Nephron (organoid): ENCODE measurements around the gene CDH4.

ENCODE experiments used
- H3K27ac Mint-ChIP-seq, 3 experiments: 2 replicates each; pipeline ENCODE4 v1.8.0; 2020; ENCODE audit warnings: mixed read lengths in 3 of 3, mild to moderate bottlenecking in 2 of 3, moderate library complexity in 1 of 3
- H3K27me3 Mint-ChIP-seq: 2 replicates; pipeline ENCODE4 v1.8.0; 2021; ENCODE audit warnings: low read depth, mild to moderate bottlenecking, moderate library complexity, mixed read lengths
- H3K36me3 Mint-ChIP-seq: 2 replicates; pipeline ENCODE4 v1.8.0; 2020; ENCODE audit warnings: low read depth, mixed read lengths
- H3K4me1 Mint-ChIP-seq: 2 replicates; pipeline ENCODE4 v1.8.0; 2020; ENCODE audit warnings: mixed read lengths
- H3K4me3 Mint-ChIP-seq, 3 experiments: 2 replicates each; pipeline ENCODE4 v1.8.0; 2020; ENCODE audit warnings: mild to moderate bottlenecking in 3 of 3, mixed read lengths in 3 of 3, moderate library complexity in 2 of 3
- H3K9me3 Mint-ChIP-seq: 2 replicates; pipeline ENCODE4 v1.8.0; 2020; ENCODE audit warnings: mixed read lengths
- TF ChIP-seq, protein P1 (sequence below), 3 experiments: fragments of 200-600 bp; sonication (generic); IDR thresholded peaks; one replicate each; pipeline ENCODE4 v1.5.0; 2021; ENCODE audit warnings: antibody characterized with exemption in 3 of 3; ENCODE audit not compliant: unreplicated experiment in 3 of 3

Gene CDH4

DNA sequence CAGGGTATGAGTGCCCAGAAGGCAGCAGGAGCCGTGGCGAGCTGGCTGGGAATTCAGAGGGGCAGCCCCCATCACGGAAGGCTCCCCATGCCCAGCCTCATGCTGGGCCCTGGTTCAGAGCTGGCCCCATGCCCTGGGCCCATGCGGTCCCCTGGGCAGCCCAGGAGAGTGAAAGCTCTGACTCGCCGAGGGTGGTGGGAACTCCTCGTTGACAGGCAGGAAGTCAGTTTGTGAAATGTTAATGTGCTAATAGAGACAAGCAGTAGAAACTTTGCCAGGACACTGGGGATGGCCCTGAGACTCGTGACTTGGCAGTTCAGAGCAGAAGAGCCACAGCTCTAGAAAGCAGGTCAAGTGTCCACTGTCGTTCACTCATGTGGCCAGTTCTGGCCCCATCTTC, 460.6 kb downstream of the CDH4 start:
- Mint-ChIP-seq H3K27me3 (peaks cover 8% of the 10 kb centered on the region), H3K4me3 (no peak overlapping the region), H3K36me3 (no peaks in the 10 kb centered on the region), H3K4me1 (no peaks in the 10 kb centered on the region), H3K27ac (no peak overlapping the region), H3K9me3 (peaks cover 8% of the 10 kb centered on the region)
- TF ChIP-seq, protein P1, sequence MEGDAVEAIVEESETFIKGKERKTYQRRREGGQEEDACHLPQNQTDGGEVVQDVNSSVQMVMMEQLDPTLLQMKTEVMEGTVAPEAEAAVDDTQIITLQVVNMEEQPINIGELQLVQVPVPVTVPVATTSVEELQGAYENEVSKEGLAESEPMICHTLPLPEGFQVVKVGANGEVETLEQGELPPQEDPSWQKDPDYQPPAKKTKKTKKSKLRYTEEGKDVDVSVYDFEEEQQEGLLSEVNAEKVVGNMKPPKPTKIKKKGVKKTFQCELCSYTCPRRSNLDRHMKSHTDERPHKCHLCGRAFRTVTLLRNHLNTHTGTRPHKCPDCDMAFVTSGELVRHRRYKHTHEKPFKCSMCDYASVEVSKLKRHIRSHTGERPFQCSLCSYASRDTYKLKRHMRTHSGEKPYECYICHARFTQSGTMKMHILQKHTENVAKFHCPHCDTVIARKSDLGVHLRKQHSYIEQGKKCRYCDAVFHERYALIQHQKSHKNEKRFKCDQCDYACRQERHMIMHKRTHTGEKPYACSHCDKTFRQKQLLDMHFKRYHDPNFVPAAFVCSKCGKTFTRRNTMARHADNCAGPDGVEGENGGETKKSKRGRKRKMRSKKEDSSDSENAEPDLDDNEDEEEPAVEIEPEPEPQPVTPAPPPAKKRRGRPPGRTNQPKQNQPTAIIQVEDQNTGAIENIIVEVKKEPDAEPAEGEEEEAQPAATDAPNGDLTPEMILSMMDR (IDR thresholded peaks at IDR 0.05; ENCODE audit: unreplicated experiment in 3 of 3), result no peak

DNA sequence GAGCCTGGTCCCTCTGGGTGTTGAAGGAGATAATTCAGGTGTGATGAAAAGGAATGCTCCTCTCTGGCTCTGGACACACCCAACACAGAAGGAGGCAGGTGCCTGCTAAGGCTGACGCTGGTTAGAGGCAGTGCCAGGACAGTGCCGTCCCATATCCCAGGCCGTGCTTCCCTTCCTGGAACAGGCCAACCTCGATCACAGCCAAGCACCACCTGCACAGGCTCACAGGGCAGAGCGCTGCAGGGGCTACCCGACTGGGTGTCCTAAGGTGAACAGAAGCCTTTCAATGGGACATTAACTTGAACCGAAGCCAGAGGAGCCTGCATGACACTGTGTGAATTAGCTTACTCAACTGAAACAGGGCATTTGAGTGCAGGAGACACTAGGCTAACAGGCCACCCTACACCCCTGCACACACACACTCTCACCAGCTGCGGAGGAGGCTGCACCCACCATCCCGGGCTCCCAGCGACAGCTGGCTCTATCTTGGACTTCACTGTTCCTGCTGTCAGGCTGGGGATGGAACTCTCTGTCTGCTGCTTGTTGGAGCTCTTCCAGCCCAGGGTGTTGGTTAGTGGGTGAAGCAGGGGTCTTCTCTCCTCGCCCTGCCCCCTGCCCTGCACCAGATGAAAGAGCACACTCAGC, 466.4 kb downstream of the CDH4 start:
- Mint-ChIP-seq H3K27ac (no peak overlapping the region), H3K4me1 (peaks cover 8% of the 10 kb centered on the region), H3K9me3 (peaks cover 11% of the 10 kb centered on the region), H3K4me3 (no peak overlapping the region), H3K27me3 (peaks cover 27% of the 10 kb centered on the region), H3K36me3 (no peaks in the 10 kb centered on the region)
- TF ChIP-seq, protein P1 (IDR thresholded peaks at IDR 0.05; ENCODE audit: unreplicated experiment in 3 of 3), result no peak

DNA sequence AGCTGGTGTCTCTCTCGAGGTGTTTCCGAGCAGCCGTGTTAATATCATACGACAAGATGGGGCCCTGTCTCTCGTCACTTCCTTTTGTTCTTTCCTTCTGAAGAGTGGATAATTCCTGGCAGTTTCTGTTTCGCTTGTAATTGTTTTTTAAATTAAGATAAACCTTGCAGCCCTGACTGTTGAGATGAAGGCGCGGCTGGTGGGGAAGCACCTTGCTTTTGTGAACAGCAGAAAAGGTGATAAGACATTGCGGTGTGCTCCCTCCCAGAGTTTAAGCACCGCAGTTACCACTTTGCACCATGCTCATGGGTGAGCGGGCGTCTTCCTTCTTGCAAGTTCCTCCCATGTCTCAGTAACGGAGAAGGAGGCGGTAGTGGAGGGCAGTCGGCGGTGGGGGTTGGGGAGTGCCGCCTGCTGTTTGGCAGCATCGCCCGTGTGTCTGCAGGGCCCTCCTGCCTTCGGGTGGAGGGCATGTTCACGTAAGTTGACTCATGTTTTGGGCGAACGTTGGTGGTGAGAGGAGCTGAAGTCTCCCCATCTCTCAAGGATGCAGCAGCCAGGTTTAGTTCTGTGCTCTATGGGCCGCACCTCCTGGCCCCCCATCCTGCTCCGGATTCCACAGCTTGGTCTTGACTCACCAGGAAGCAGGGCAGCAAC, 467.8 kb downstream of the CDH4 start:
- no peaks in the 10 kb centered on the region for H3K36me3 Mint-ChIP-seq
- peaks cover 11% of the 10 kb centered on the region for H3K9me3 Mint-ChIP-seq
- peaks cover 27% of the 10 kb centered on the region for H3K27me3 Mint-ChIP-seq
- no peak overlapping the region for H3K27ac Mint-ChIP-seq
- peaks cover 8% of the 10 kb centered on the region for H3K4me1 Mint-ChIP-seq
- TF ChIP-seq, protein P1 (IDR thresholded peaks at IDR 0.05; ENCODE audit: unreplicated experiment in 3 of 3), result no peak
- no peak overlapping the region for H3K4me3 Mint-ChIP-seq

DNA sequence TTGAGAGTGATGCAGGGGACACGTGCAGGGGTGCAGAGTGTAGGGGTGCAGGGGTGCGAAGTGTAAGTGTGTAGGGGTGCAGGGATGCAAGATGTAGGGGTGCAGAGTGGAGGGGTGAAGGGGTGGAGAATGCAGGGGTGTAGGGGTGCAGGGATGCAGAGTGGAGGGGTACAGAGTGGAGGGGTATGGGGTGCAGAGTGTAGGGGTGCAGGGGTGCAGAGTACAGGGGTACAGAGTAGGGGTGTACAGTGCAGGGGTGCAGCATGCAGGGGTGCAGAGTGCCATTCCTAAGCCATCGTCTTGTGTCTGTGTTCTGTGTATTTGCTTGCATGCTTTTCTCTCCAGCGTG, 468.3 kb downstream of the CDH4 start:
- H3K4me3 Mint-ChIP-seq, result no peak overlapping the region
- no peak overlapping the region for H3K27ac Mint-ChIP-seq
- H3K36me3 Mint-ChIP-seq, result no peaks in the 10 kb centered on the region
- H3K27me3 Mint-ChIP-seq, result peaks cover 27% of the 10 kb centered on the region
- peaks cover 6% of the 10 kb centered on the region for H3K9me3 Mint-ChIP-seq
- TF ChIP-seq, protein P1 (IDR thresholded peaks at IDR 0.05; ENCODE audit: unreplicated experiment in 3 of 3), result no peak
- H3K4me1 Mint-ChIP-seq, result peaks cover 8% of the 10 kb centered on the region

DNA sequence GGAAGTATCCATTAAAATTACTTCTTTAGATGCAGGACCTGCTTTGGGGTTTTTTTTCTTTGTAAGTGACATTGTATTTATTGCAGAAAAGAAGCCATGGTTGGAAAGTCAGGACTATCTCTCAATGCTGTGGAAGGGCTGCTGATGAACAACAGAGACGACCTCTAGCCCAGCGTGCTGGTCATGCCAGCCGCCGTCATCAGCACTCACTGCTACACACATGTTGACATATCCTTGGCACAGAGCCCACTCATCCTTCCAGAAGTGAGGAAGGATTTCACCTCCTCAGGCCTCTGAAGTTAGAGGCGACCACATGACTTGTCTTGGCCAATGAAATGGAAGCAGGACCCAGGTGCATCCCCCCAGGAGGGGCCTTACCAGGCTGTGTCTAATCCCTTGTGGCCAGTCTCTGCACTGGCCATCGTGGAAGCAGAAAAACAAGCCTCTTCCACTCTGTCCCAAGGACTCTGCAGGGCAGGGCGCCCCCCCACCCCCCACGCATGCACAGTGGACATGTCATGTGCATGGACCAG, 470.2 kb downstream of the CDH4 start:
- Mint-ChIP-seq H3K27ac (no peak overlapping the region), H3K9me3 (peaks cover 3% of the 10 kb centered on the region), H3K4me3 (no peak overlapping the region), H3K36me3 (no peaks in the 10 kb centered on the region), H3K27me3 (peaks cover 27% of the 10 kb centered on the region), H3K4me1 (peaks cover 8% of the 10 kb centered on the region)
- TF ChIP-seq, protein P1 (IDR thresholded peaks at IDR 0.05; ENCODE audit: unreplicated experiment in 3 of 3), result no peak
